Suprapubic skin (tissue), 4 donors: ENCODE measurements around the gene ASXL3. TPM values are rescaled to one million over a fixed set of nuclear protein-coding genes. Genes with fewer than 3 reads are reported as not detected.

Experiments
- DNase-seq, 2 donors: peaks; one replicate each; pipeline ENCODE4 v3.0.0-alpha.2; 2019; ENCODE audit warnings: low spot score in 2 of 2
- H3K27ac ChIP-seq: fragments of 200-600 bp; sonication (generic); one replicate; pipeline ENCODE4 v1.5.1; 2019
- H3K27me3 ChIP-seq: fragments of 200-600 bp; sonication (generic); one replicate; pipeline ENCODE4 v1.5.1; 2019
- H3K36me3 ChIP-seq: fragments of 200-600 bp; sonication (generic); one replicate; pipeline ENCODE4 v1.5.1; 2019
- H3K4me1 ChIP-seq: fragments of 200-600 bp; sonication (generic); one replicate; pipeline ENCODE4 v1.5.1; 2019
- H3K4me3 ChIP-seq: fragments of 200-600 bp; sonication (generic); one replicate; pipeline ENCODE4 v1.5.1; 2019; ENCODE audit warnings: mild to moderate bottlenecking
- H3K9me3 ChIP-seq: fragments of 200-600 bp; sonication (generic); one replicate; pipeline ENCODE4 v1.5.1; 2019
- EP300 ChIP-seq: sonication (generic); formaldehyde crosslinking; IDR thresholded peaks from one replicate; pipeline ENCODE4 v1.6.1; 2017; ENCODE audit warnings: antibody characterized with exemption
- POLR2A ChIP-seq, 2 donors: fragments of 450-650 bp; IDR thresholded peaks; one replicate each; pipeline ENCODE4 v1.6.1; 2017; ENCODE audit warnings: antibody characterized with exemption in 2 of 2, mild to moderate bottlenecking in 2 of 2, moderate library complexity in 2 of 2
- POLR2AphosphoS5 ChIP-seq, 3 donors: sonication (generic); formaldehyde crosslinking; IDR thresholded peaks; one replicate each; pipeline ENCODE4 v1.6.1; 2017; ENCODE audit warnings: antibody characterized with exemption in 3 of 3
- WGBS: methylation state at CpG from one replicate; pipeline ENCODE4 v1.1.5; 2018; 5-methylcytosine and 5-hydroxymethylcytosine counted together
- total RNA-seq, 4 donors: library from RNA; depleted of rRNA; stranded (reverse); fragments of >200 nt; gene quantifications; one replicate each; pipeline ENCODE4 v1.1.0, GENCODE V29; 2016
- TF ChIP-seq, protein P1 (sequence below), 2 donors: fragments of 200-600 bp in 1 of 2; fragments of 450-650 bp in 1 of 2; sonication (generic) in 1 of 2; IDR thresholded peaks; one replicate each; pipeline ENCODE4 v1.5.1; 2016 to 2019; ENCODE audit warnings: antibody characterized with exemption in 2 of 2, mild to moderate bottlenecking in 1 of 2, moderate library complexity in 1 of 2

Gene ASXL3
- total RNA-seq, 4 donors from 2014 or later = 0.10 to 2.0 (median 0.70) TPM

DNA sequence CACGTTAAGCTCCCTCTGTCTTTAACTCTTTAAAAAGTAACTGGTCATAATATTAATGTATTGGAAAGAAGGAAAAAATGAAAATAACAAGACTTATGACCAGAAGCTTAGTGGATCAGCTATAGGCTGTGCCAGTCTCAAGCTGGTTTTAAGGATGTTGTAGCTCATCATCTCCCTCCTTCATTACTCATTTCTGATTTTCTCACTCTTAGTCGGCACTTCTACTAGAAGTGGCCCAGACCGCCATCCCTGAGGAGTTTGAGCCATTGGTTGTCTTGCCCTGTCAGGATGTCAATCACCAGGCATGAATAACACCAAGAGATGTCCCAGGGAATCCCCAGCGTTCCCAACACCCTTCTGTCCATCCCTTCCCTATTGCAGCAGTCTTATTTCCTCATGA lies 151.5 kb downstream of the ASXL3 start:
- H3K27ac ChIP-seq = no peak overlapping the region
- no peaks in the 10 kb centered on the region for H3K9me3 ChIP-seq
- no peaks in the 10 kb centered on the region for H3K36me3 ChIP-seq
- H3K27me3 ChIP-seq = no peaks in the 10 kb centered on the region
- no peak for DNase-seq
- no peak overlapping the region for H3K4me3 ChIP-seq
- TF ChIP-seq, protein P1, sequence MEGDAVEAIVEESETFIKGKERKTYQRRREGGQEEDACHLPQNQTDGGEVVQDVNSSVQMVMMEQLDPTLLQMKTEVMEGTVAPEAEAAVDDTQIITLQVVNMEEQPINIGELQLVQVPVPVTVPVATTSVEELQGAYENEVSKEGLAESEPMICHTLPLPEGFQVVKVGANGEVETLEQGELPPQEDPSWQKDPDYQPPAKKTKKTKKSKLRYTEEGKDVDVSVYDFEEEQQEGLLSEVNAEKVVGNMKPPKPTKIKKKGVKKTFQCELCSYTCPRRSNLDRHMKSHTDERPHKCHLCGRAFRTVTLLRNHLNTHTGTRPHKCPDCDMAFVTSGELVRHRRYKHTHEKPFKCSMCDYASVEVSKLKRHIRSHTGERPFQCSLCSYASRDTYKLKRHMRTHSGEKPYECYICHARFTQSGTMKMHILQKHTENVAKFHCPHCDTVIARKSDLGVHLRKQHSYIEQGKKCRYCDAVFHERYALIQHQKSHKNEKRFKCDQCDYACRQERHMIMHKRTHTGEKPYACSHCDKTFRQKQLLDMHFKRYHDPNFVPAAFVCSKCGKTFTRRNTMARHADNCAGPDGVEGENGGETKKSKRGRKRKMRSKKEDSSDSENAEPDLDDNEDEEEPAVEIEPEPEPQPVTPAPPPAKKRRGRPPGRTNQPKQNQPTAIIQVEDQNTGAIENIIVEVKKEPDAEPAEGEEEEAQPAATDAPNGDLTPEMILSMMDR (IDR thresholded peaks at IDR 0.05) = no peak
- no peak for TF ChIP-seq POLR2A (IDR thresholded peaks at IDR 0.05)
- 90% methylated on average over 4 of the region's 4 CpGs for WGBS
- H3K4me1 ChIP-seq = no peaks in the 10 kb centered on the region

DNA sequence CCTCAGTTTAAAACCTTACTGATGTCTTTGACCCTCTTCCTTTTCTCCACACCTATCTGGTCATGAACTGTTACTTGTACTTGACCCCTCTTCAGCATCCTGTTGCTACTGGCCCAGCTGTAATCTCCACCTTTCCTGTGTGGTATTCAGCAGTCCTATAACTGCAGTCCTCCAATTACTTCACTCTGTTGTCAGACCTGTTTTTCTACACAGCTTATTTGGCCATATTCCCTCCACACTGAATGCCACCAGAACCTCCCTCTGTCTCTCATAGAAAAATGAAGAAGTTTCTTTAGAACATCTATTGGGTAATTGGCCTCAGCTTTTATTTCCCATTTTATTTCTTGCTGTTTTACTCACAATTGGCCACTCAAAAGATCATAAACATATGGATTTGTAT lies 155.4 kb downstream of the ASXL3 start:
- no peak for TF ChIP-seq EP300
- TF ChIP-seq POLR2A (IDR thresholded peaks at IDR 0.05) = no peak
- no peak for TF ChIP-seq POLR2AphosphoS5 (IDR thresholded peaks at IDR 0.05)
- TF ChIP-seq, protein P1 (IDR thresholded peaks at IDR 0.05) = no peak

DNA sequence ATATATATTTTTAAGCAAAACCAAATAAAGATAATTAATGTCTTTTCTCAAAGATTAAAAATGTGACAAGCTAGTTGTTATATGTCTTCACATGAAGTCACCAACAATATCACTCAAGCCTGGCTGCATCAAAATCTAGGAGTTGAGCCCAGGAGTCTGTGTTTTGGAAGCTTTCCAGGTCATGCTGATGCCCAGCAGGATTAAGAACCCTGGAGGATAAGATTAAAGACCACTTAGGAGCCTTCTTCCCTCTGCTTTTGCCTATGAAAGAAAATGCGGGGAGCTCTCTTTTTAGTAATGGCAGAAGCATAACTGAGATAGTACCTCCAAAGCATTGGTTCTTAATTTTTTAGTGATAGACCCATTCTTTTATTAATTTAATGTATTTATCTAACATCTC lies 157.4 kb downstream of the ASXL3 start:
- TF ChIP-seq, protein P1 (IDR thresholded peaks at IDR 0.05) = no peak
- TF ChIP-seq EP300 = no peak
- TF ChIP-seq POLR2AphosphoS5 (IDR thresholded peaks at IDR 0.05) = no peak
- TF ChIP-seq POLR2A (IDR thresholded peaks at IDR 0.05) = no peak
- WGBS = 97% methylated on average over 1 of the region's 1 CpG
- no peak overlapping the region for H3K27ac ChIP-seq
- H3K4me3 ChIP-seq = no peak overlapping the region
- no peaks in the 10 kb centered on the region for H3K27me3 ChIP-seq
- DNase-seq = no peak
- H3K4me1 ChIP-seq = no peaks in the 10 kb centered on the region
- no peaks in the 10 kb centered on the region for H3K9me3 ChIP-seq
- no peaks in the 10 kb centered on the region for H3K36me3 ChIP-seq

More for the DNA sequence above, 155.4 kb downstream of the ASXL3 start:
- Histone ChIP-seq H3K4me1 (no peaks in the 10 kb centered on the region), H3K4me3 (no peak overlapping the region), H3K27me3 (no peaks in the 10 kb centered on the region), H3K36me3 (no peaks in the 10 kb centered on the region), H3K9me3 (no peaks in the 10 kb centered on the region), H3K27ac (no peak overlapping the region)
- DNase-seq = no peak

DNA sequence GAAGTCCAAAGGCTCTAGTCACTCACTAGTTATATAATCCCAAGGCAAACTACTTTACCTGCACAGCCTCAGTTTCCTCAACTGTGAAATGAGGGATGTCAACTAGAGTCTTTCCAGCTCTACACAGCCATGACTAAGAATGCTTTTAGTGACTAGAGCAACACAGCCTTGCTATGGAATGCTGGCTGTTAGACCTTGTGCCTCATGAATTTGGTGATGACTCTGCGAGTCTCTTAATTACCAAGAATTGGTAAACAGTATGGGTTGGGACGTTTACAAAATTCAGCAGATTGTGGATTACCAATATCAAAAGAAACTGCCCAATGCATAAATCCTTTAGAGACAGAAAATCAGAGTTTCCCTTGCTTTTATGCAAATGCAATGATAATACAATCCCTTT lies 163.7 kb downstream of the ASXL3 start:
- 91% methylated on average over 2 of the region's 2 CpGs for WGBS
- H3K27me3 ChIP-seq = no peaks in the 10 kb centered on the region
- H3K4me3 ChIP-seq = no peak overlapping the region
- no peak for DNase-seq
- no peak for TF ChIP-seq EP300
- TF ChIP-seq, protein P1 (IDR thresholded peaks at IDR 0.05) = no peak
- TF ChIP-seq POLR2AphosphoS5 (IDR thresholded peaks at IDR 0.05) = no peak
- no peak for TF ChIP-seq POLR2A (IDR thresholded peaks at IDR 0.05)
- no peaks in the 10 kb centered on the region for H3K9me3 ChIP-seq
- no peaks in the 10 kb centered on the region for H3K4me1 ChIP-seq
- H3K36me3 ChIP-seq = no peaks in the 10 kb centered on the region
- no peak overlapping the region for H3K27ac ChIP-seq

DNA sequence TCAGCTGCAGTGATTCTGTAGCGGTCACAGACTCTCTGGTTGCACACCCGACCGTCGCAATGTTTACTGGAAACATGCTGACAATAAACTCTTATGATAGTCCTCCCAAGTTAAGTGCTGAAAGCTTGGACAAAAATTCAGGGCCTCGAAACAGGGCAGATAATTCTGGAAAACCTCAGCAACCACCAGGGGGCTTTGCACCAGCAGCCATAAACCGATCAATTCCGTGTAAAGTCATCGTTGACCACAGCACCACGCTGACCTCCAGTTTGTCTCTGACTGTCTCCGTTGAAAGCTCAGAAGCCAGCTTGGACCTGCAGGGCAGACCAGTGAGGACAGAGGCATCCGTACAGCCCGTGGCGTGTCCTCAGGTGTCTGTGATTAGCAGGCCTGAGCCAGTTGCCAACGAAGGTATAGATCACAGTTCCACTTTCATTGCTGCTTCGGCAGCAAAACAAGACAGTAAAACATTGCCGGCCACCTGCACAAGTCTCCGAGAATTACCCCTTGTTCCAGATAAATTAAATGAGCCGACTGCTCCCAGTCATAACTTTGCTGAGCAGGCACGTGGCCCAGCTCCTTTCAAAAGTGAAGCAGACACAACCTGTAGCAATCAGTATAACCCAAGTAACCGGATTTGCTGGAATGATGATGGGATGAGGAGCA lies 166.1 kb downstream of the ASXL3 start:
- Histone ChIP-seq H3K4me1 (no peaks in the 10 kb centered on the region), H3K27me3 (no peaks in the 10 kb centered on the region), H3K9me3 (no peaks in the 10 kb centered on the region), H3K27ac (no peak overlapping the region), H3K4me3 (no peak overlapping the region), H3K36me3 (no peaks in the 10 kb centered on the region)
- WGBS = 75% methylated on average over 15 of the region's 20 CpGs
- TF ChIP-seq POLR2AphosphoS5 (IDR thresholded peaks at IDR 0.05) (no peak), POLR2A (IDR thresholded peaks at IDR 0.05) (no peak), EP300 (no peak)
- TF ChIP-seq, protein P1 (IDR thresholded peaks at IDR 0.05) = no peak
- DNase-seq = no peak
